ENCODE measurements around the gene GET4. TPM values are rescaled to one million over a fixed set of nuclear protein-coding genes. Genes with fewer than 3 reads are reported as not detected.

GET4 gene
- total RNA-seq: 10 to 100 TPM; 32.5 to 34.1 TPM

DNA sequence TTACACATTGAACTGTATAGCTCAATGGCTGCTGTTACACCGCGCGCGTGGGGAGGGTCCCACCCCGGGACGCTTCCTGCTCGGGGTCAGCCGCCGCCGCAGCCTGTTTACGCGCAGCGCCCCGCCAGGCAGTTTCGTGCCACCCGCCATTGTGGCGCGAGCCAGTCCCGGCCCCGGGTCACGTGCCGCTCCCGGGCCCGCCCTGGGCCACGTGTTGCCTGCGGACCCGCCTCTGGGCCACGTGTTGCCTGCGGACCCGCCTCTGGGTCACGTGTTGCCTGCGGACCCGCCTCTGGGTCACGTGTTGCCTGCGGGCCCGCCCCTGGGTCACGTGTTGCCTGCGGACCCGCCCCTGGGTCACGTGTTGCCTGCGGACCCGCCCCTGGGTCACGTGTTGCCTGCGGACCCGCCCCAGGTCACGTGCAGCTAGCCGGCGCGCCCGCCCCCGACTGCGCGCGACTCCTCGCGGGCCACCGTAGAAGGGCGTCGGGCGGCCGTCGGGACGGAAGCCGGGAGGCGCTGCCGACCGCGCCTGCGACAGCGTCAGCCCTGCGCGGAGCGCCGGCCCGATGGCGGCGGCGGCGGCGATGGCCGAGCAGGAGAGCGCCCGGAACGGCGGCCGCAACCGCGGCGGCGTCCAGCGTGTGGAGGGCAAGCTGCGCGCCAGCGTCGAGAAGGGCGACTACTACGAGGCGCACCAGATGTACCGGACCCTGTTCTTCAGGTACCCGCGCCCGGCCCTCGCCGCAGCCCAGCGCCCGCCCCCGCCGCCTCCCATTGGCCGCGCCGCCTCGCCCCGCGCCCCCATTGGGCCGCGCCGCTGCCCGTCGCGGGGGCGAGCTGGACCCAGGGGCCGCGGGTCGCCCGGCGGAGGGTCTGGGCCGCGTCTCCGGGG, at the start of gene GET4:
Gene GET4 (plus strand): TSS at position 478 of the 895 bp plus-strand sequence. CDS start 92 bp downstream, at position 570.
- H3K9me3 Mint-ChIP-seq: no peaks in the 10 kb centered on the region
- ATAC-seq (peak; percentile 85 to 86), DNase-seq (ENCODE audit: low spot score in 2 of 2) (peak; percentile 98 to 100)
- peaks cover 0 to 10% of the 10 kb centered on the region in 2 donors for H3K36me3 Mint-ChIP-seq
- H3K27ac Mint-ChIP-seq: peak within 1 kb of the TSS; percentile 90 to 96

DNA sequence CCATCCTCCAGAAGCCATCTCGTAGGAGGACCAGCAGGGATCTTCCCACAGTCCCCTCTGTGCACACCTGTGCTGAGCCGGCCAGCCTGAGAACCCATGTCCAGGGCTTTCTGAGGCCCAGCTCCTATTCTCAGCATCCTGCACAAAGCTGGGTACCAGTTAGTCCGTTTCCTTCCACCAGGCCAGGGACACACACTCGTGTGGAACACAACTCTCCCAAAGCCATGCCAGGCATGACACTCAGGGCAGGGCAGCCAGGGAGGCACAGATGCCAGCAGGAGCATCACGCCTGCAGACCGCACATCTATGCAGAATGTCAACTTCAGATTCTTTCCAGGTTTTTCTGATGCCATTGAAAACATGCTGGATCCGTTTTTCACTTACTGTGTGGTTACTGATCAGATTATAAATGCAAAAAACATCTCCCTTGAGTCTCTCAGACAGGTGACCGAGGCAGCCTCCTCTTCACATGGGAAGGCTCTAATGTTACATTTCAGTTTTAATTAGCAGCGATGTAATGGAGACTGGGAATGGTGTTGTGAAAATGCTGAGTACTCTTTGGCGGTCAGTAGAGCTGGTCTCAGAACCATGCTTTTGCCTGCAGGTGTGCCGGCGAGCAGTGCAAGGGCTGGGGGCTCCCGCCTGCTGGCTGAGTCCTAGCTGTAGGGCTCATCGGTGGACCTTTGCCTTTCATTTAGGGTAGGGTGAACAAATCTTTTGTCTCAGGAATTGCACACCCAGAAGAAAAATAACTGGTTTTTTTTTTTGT, 47.4 kb upstream of the GET4 start:
- no peak for ATAC-seq
- peaks cover 0 to 16% of the 10 kb centered on the region in 2 donors for H3K36me3 Mint-ChIP-seq

DNA sequence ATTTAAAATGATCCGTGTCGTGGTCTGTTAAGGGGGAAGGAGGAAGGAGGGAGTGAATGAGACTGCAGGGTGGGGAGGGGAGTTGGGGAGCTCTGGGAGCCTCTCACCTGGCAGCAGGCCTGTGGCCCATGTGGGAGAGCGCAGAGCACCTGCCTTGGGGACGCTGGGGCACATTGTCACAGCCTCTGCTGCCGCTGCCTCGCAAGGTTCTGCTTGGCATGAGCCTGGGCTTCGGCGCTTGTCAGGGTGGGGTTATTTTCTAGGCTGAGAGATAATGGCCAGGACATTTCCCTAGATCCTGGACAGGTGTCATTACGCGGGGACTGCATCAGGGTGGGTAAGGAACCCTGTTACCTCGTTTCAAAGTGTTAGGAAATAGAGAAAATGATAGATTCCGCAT, 46.3 kb upstream of the GET4 start:
- no peak for ATAC-seq
- Mint-ChIP-seq H3K27ac (peak overlapping the region in 1 of 2 donors; percentile 93), H3K36me3 (peaks cover 0 to 24% of the 10 kb centered on the region in 2 donors), H3K9me3 (no peaks in the 10 kb centered on the region)
- no peak for DNase-seq (ENCODE audit: low spot score in 2 of 2)

More for the DNA sequence above, 47.4 kb upstream of the GET4 start:
- no peaks in the 10 kb centered on the region for H3K9me3 Mint-ChIP-seq
- no peak overlapping the region for H3K27ac Mint-ChIP-seq
- no peak for DNase-seq (ENCODE audit: low spot score in 2 of 2)

- peak overlapping the region; percentile 93 to 100 for H3K27ac Mint-ChIP-seq
- no peaks in the 10 kb centered on the region for H3K9me3 Mint-ChIP-seq
- H3K36me3 Mint-ChIP-seq: peaks cover 0 to 24% of the 10 kb centered on the region in 2 donors
- no peak for DNase-seq (ENCODE audit: low spot score in 2 of 2)
- peak; percentile 73 to 76 for ATAC-seq
Measured at GRCh38 chr7:831596-832166, 44.7 kb upstream of the GET4 start.

- DNase-seq (ENCODE audit: low spot score in 2 of 2): peak in 1 of 2 donors; percentile 66
- peak within 1 kb of the TSS; percentile 93 to 100 for H3K27ac Mint-ChIP-seq
- H3K36me3 Mint-ChIP-seq: peaks cover 0 to 24% of the 10 kb centered on the region in 2 donors
- no peaks in the 10 kb centered on the region for H3K9me3 Mint-ChIP-seq
- peak; percentile 73 to 80 for ATAC-seq
Measured at GRCh38 chr7:832167-832967, 44.0 kb upstream of the GET4 start, which contains the start of gene SUN1. Gene SUN1, plus strand, starts transcription at chr7:832476. Its CDS starts 49 bp downstream, at chr7:832525.

DNA sequence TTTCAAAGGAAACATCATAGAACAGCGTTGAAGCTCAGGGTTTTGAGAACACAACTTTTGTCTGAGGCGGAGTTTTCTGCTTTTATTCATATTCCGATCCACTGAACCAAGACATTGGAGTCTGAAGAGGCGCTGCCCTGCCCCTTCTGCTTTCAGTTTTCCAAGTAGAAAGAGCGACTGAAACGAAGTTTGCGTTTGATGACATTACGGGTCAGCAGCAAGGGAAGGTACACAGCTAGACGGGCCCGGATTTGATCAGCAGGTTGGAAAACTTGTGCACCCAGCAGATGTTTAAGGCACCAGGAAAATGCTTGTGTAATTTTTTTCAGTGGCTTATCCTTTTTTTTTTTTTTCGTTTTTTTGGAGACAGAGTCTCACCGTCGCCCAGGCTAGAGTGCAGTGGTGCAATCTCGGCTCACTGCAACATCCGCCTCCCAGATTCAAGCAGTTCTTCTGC, 43.4 kb upstream of the GET4 start:
- Mint-ChIP-seq H3K27ac (peak overlapping the region; percentile 93 to 100), H3K9me3 (no peaks in the 10 kb centered on the region), H3K36me3 (peaks cover 0 to 24% of the 10 kb centered on the region in 2 donors)
- DNase-seq (ENCODE audit: low spot score in 2 of 2) (no peak), ATAC-seq (no peak)

DNA sequence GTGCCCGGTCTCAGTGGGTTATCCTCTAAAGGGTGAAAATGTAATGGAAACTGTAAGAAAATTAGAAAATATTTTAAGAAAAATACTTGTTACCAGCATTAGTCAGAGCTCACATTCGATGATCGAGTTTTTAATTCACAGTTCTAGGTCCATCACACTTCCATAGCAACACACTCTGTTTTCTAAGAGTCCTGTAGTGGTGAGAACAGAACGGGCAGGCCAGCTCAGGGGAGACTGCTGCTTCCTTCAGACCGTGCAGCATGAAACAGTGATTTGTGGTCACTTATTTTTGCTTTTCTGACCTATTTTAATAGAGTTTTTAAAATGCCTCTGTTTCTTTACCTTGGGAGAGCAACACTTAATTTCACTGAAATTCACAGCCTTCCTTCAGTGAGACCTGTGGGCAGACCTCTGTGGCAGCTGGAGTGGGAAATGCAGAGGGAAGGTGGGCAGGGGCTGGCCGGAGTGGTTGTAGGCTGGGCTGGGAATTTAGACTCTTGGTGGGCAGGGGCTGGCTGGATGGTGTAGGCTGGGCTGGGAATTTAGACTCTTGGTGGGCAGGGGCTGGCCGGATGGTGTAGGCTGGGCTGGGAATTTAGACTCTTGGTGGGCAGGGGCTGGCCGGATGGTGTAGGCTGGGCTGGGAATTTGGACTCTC, 42.6 kb upstream of the GET4 start:
- peaks cover 0 to 24% of the 10 kb centered on the region in 2 donors for H3K36me3 Mint-ChIP-seq
- peak overlapping the region in 1 of 2 donors; percentile 85 for H3K27ac Mint-ChIP-seq
- H3K9me3 Mint-ChIP-seq: no peaks in the 10 kb centered on the region
- DNase-seq (ENCODE audit: low spot score in 2 of 2) (no peak), ATAC-seq (no peak)

- Mint-ChIP-seq H3K36me3 (peaks cover 0 to 24% of the 10 kb centered on the region in 2 donors), H3K27ac (peak overlapping the region in 1 of 2 donors; percentile 33)
Measured at GRCh38 chr7:834277-834676, 42.1 kb upstream of the GET4 start.

DNA sequence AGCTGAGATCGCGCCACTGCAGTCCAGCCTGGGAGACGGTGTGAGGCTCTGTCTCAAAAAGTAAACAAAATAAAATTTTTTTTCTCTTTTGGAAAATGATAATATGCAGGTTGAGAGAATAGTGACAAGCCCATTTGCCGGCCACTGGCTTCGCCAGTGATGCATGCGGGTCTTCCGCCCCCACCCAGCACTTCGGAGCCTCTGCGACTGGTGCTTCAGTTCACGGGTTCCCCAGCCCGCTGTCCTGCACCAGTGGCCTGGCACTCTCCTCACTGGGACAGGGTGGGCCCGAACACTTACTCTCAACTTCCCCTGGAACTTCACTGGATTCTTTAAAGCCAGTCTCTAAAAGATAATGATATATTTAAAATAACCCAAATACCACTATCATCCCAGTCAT, 41.3 kb upstream of the GET4 start:
- H3K36me3 Mint-ChIP-seq: peaks cover 0 to 24% of the 10 kb centered on the region in 2 donors
- DNase-seq (ENCODE audit: low spot score in 2 of 2): no peak
- no peaks in the 10 kb centered on the region for H3K9me3 Mint-ChIP-seq
- peak overlapping the region in 1 of 2 donors; percentile 25 for H3K27ac Mint-ChIP-seq
- no peak for ATAC-seq

More at GRCh38 chr7:834277-834676, 42.1 kb upstream of the GET4 start:
- DNase-seq (ENCODE audit: low spot score in 2 of 2): no peak
- ATAC-seq: no peak
- no peaks in the 10 kb centered on the region for H3K9me3 Mint-ChIP-seq

GRCh38 chr7:835485-836401, 40.6 kb upstream of the GET4 start:
- H3K27ac Mint-ChIP-seq: peak overlapping the region; percentile 3 to 66
- no peak for ATAC-seq
- H3K36me3 Mint-ChIP-seq: peaks cover 0 to 21% of the 10 kb centered on the region in 2 donors

GRCh38 chr7:836429-836828, 39.9 kb upstream of the GET4 start:
- ATAC-seq: no peak
- peak overlapping the region; percentile 3 to 58 for H3K27ac Mint-ChIP-seq
- peaks cover 0 to 18% of the 10 kb centered on the region in 2 donors for H3K36me3 Mint-ChIP-seq
- H3K9me3 Mint-ChIP-seq: no peaks in the 10 kb centered on the region
- no peak for DNase-seq (ENCODE audit: low spot score in 2 of 2)

More at GRCh38 chr7:835485-836401, 40.6 kb upstream of the GET4 start:
- no peaks in the 10 kb centered on the region for H3K9me3 Mint-ChIP-seq
- DNase-seq (ENCODE audit: low spot score in 2 of 2): no peak

GRCh38 chr7:837001-837400, 39.4 kb upstream of the GET4 start:
- ATAC-seq: no peak
- Mint-ChIP-seq H3K36me3 (peaks cover 0 to 18% of the 10 kb centered on the region in 2 donors), H3K27ac (peak overlapping the region; percentile 3 to 36), H3K9me3 (no peaks in the 10 kb centered on the region)
- no peak for DNase-seq (ENCODE audit: low spot score in 2 of 2)

GRCh38 chr7:840001-840600, 36.3 kb upstream of the GET4 start:
- ATAC-seq (peak in 1 of 2 donors; percentile 12), DNase-seq (ENCODE audit: low spot score in 2 of 2) (no peak)
- H3K27ac Mint-ChIP-seq: no peak overlapping the region
- H3K36me3 Mint-ChIP-seq: no peaks in the 10 kb centered on the region
- no peaks in the 10 kb centered on the region for H3K9me3 Mint-ChIP-seq

GRCh38 chr7:841943-842342, 34.4 kb upstream of the GET4 start:
- ATAC-seq (no peak), DNase-seq (ENCODE audit: low spot score in 2 of 2) (no peak)
- no peaks in the 10 kb centered on the region for H3K9me3 Mint-ChIP-seq
- no peaks in the 10 kb centered on the region for H3K36me3 Mint-ChIP-seq
- H3K27ac Mint-ChIP-seq: peak overlapping the region; percentile 34 to 73
